WTC11 (cell line): ENCODE measurements around the gene TAF4. TPM values are rescaled to one million over a fixed set of nuclear protein-coding genes. Genes with fewer than 3 reads are reported as not detected.
A peak's percentile ranks its signal among the peaks of the same experiment; 100 is the strongest.

Experiments
- ATAC-seq: fragments of 200-7000 bp; cut with Tn5 transposase; 2 replicates; pipeline ENCODE4 v1.10.0; 2021; ENCODE audit warnings: mild to moderate bottlenecking, moderate library complexity
- CTCF ChIA-PET: fragments of 300-600 bp; sonication (Branson Sonifier 250); formaldehyde crosslinking; loops from one replicate; lab custom pipeline; 2021; ENCODE audit warnings: antibody characterized with exemption; lab: Charles Lee
- POLR2A ChIA-PET: fragments of 350-600 bp; sonication (Branson Sonifier 250); formaldehyde crosslinking; loops from one replicate; lab custom pipeline; 2021; ENCODE audit warnings: antibody characterized with exemption; lab: Charles Lee
- DNase-seq: peaks from one replicate; pipeline ENCODE4 v3.0.0; 2021; ENCODE audit warnings: low spot score
- H3K27ac Mint-ChIP-seq: 2 replicates; pipeline ENCODE4 v1.8.0; 2021; ENCODE audit warnings: mixed read lengths
- H3K27me3 Mint-ChIP-seq: 2 replicates; pipeline ENCODE4 v1.8.0; 2021; ENCODE audit warnings: low read depth, mild to moderate bottlenecking, moderate library complexity, mixed read lengths
- H3K36me3 Mint-ChIP-seq: 2 replicates; pipeline ENCODE4 v1.8.0; 2021; ENCODE audit warnings: mixed read lengths
- H3K4me1 Mint-ChIP-seq: 2 replicates; pipeline ENCODE4 v1.8.0; 2022; ENCODE audit warnings: mixed read lengths
- H3K4me3 Mint-ChIP-seq: 2 replicates; pipeline ENCODE4 v1.8.0; 2021; ENCODE audit warnings: mild to moderate bottlenecking, moderate library complexity, mixed read lengths
- H3K9me3 Mint-ChIP-seq: 2 replicates; pipeline ENCODE4 v1.8.0; 2021; ENCODE audit warnings: mixed read lengths
- ARID4B ChIP-seq: sonication (generic); formaldehyde crosslinking; IDR thresholded peaks from 2 replicates; pipeline ENCODE4 v1.8.0; 2023; ENCODE audit warnings: missing genetic modification reagents, mild to moderate bottlenecking, borderline replicate concordance
- ESRRA ChIP-seq: sonication (generic); formaldehyde crosslinking; IDR thresholded peaks from 2 replicates; pipeline ENCODE4 v1.8.1; 2022; ENCODE audit warnings: mild to moderate bottlenecking, missing genetic modification reagents, borderline replicate concordance
- JAZF1 ChIP-seq: fragments of 250-450 bp; sonication (Bioruptor Pico); IDR thresholded peaks from 2 replicates; pipeline ENCODE4 v1.9.0; 2021; ENCODE audit warnings: moderate library complexity, mild to moderate bottlenecking, inconsistent platforms
- KAT7 ChIP-seq: sonication (generic); formaldehyde crosslinking; IDR thresholded peaks from 2 replicates; pipeline ENCODE4 v1.8.1; 2023; ENCODE audit warnings: missing genetic modification reagents, mild to moderate bottlenecking, borderline replicate concordance
- NFE2L1 ChIP-seq: sonication (generic); formaldehyde crosslinking; IDR thresholded peaks from 2 replicates; pipeline ENCODE4 v1.8.1; 2023; ENCODE audit warnings: missing genetic modification reagents
- NR2C2 ChIP-seq: sonication (generic); formaldehyde crosslinking; IDR thresholded peaks from 2 replicates; pipeline ENCODE4 v1.8.0; 2022; ENCODE audit warnings: mild to moderate bottlenecking, missing genetic modification reagents
- NR3C1 ChIP-seq: sonication (generic); formaldehyde crosslinking; conservative IDR thresholded peaks from 2 replicates; pipeline ENCODE4 v1.8.1; 2023; ENCODE audit warnings: low read depth, mild to moderate bottlenecking, missing genetic modification reagents
- SMAD3 ChIP-seq: sonication (generic); formaldehyde crosslinking; IDR thresholded peaks from 2 replicates; pipeline ENCODE4 v1.8.0; 2022; ENCODE audit warnings: missing genetic modification reagents, mild to moderate bottlenecking, borderline replicate concordance
- USF2 ChIP-seq: sonication (generic); formaldehyde crosslinking; IDR thresholded peaks from 2 replicates; pipeline ENCODE4 v1.8.1; 2023; ENCODE audit warnings: mild to moderate bottlenecking, missing genetic modification reagents, moderate library complexity
- ZNF138 ChIP-seq: sonication (generic); formaldehyde crosslinking; conservative IDR thresholded peaks from 2 replicates; pipeline ENCODE4 v1.8.1; 2022; ENCODE audit warnings: mild to moderate bottlenecking, moderate library complexity, missing genetic modification reagents
- ZNF232 ChIP-seq: sonication (generic); formaldehyde crosslinking; IDR thresholded peaks from 2 replicates; pipeline ENCODE4 v1.8.0; 2022; ENCODE audit warnings: mild to moderate bottlenecking, missing genetic modification reagents
- ZNF317 ChIP-seq: sonication (generic); formaldehyde crosslinking; IDR thresholded peaks from 2 replicates; pipeline ENCODE4 v1.8.1; 2023; ENCODE audit warnings: low read depth, mild to moderate bottlenecking, moderate library complexity, missing genetic modification reagents, borderline replicate concordance
- ZNF425 ChIP-seq: fragments of 250-450 bp; sonication (Bioruptor Pico); conservative IDR thresholded peaks from 2 replicates; pipeline ENCODE4 v1.9.0; 2021; ENCODE audit warnings: mild to moderate bottlenecking
- total RNA-seq: library from RNA; stranded (reverse); gene quantifications from 3 replicates; pipeline ENCODE4 v1.2.3, GENCODE V29; 2021

The TAF4 gene
- total RNA-seq, 1 experiment from 2014 or later: 34.4 TPM

- POLR2A ChIA-PET: interaction anchor here (0.5 kb wide), 1 partner anchor 73 kb away, joined by 3 read pairs; no protein-coding TSS in a partner anchor
- ATAC-seq: no peak
- peaks cover 14% of the 10 kb centered on the region for H3K9me3 Mint-ChIP-seq
Measured at GRCh38 chr20:62068997-62069396, 3.3 kb upstream of the TAF4 start.

GRCh38 chr20:62067547-62068260 is 2.0 kb upstream of the TAF4 start:
- H3K27ac Mint-ChIP-seq: peak overlapping the region; percentile 95
- DNase-seq (no peak), ATAC-seq (no peak)
- ChIA-PET POLR2A (interaction anchor here (0.7 to 2.4 kb wide), 3 partner anchors 19 to 54 kb away, joined by 3 to 24 read pairs (median 4); partner anchors contain the start of gene LSM14B), CTCF (interaction anchor here (0.6 to 1.7 kb wide), 4 partner anchors 53 to 89 kb away, joined by 3 to 11 read pairs (median 4); partner anchors contain the start of gene LSM14B)
- H3K9me3 Mint-ChIP-seq: peaks cover 1% of the 10 kb centered on the region
- H3K4me1 Mint-ChIP-seq: peaks cover 39% of the 10 kb centered on the region
- H3K4me3 Mint-ChIP-seq: peak overlapping the region; percentile 83
- TF ChIP-seq ARID4B (CRISPR knock-in tag): no peak
- peak; percentile 39 for TF ChIP-seq USF2 (CRISPR knock-in tag)
- TF ChIP-seq, all 79 proteins: peak for 1
- Mint-ChIP-seq H3K36me3 (peaks cover 1% of the 10 kb centered on the region), H3K27me3 (peaks cover under 1% of the 10 kb centered on the region; the same call in 1 of the 2 replicates)

More at GRCh38 chr20:62068997-62069396, 3.3 kb upstream of the TAF4 start:
- Mint-ChIP-seq H3K4me1 (peaks cover 26% of the 10 kb centered on the region), H3K27ac (no peak overlapping the region), H3K36me3 (peaks cover 13% of the 10 kb centered on the region; the same call in 1 of the 2 replicates), H3K4me3 (no peak overlapping the region), H3K27me3 (peaks cover 6% of the 10 kb centered on the region)
- CTCF ChIA-PET: interaction anchor here (0.9 to 1.4 kb wide), 4 partner anchors 43 to 73 kb away, joined by 3 to 9 read pairs (median 3); no protein-coding TSS in a partner anchor
- no peak for DNase-seq
- TF ChIP-seq ZNF425 (no peak), ESRRA (CRISPR knock-in tag) (no peak), NFE2L1 (CRISPR knock-in tag) (no peak), ZNF317 (CRISPR knock-in tag) (no peak), ZNF138 (CRISPR knock-in tag) (no peak), NR3C1 (CRISPR knock-in tag) (no peak), JAZF1 (CRISPR knock-in tag) (no peak), SMAD3 (CRISPR knock-in tag) (no peak), ZNF232 (CRISPR knock-in tag) (no peak), NR2C2 (CRISPR knock-in tag) (no peak), KAT7 (CRISPR knock-in tag) (no peak)
